Stimulated activated CD4-positive, alpha-beta T cell treated with anti-CD3 and anti-CD28 coated beads, Interleukin-12 subunit alpha, Interleukin-12 subunit beta, amount 100 ng/mL, for 4 hours (primary cell): Measurements from ENCODE around the gene KIAA1549.

Experiments used
- DNase-seq: peaks from one replicate; pipeline ENCODE4 v3.0.0-alpha.2; 2020

Gene KIAA1549

GRCh38 chr7:138903186-138903820 lies 77.9 kb downstream of the KIAA1549 start:
- peak; percentile 42 for DNase-seq

GRCh38 chr7:138902161-138902560 lies 79.0 kb downstream of the KIAA1549 start:
- no peak for DNase-seq

- DNase-seq: no peak
Observed at GRCh38 chr7:138900035-138900828, 81.0 kb downstream of the KIAA1549 start.

- DNase-seq: no peak
Observed at GRCh38 chr7:138898802-138899201, 82.4 kb downstream of the KIAA1549 start.

- no peak for DNase-seq
Observed at GRCh38 chr7:138898255-138898654, 82.9 kb downstream of the KIAA1549 start.

GRCh38 chr7:138895679-138896078 lies 85.5 kb downstream of the KIAA1549 start:
- no peak for DNase-seq

- DNase-seq: no peak
Observed at GRCh38 chr7:138893258-138893657, 87.9 kb downstream of the KIAA1549 start.

GRCh38 chr7:138892812-138893211 lies 88.4 kb downstream of the KIAA1549 start:
- no peak for DNase-seq

- DNase-seq: no peak
Observed at GRCh38 chr7:138892006-138892630, 89.1 kb downstream of the KIAA1549 start.

- no peak for DNase-seq
Observed at GRCh38 chr7:138891446-138891810, 89.8 kb downstream of the KIAA1549 start.

- no peak for DNase-seq
Observed at GRCh38 chr7:138890499-138891445, 90.4 kb downstream of the KIAA1549 start.

GRCh38 chr7:138889582-138890498 lies 91.3 kb downstream of the KIAA1549 start:
- DNase-seq: no peak

- DNase-seq: no peak
Observed at GRCh38 chr7:138887872-138888656, 93.1 kb downstream of the KIAA1549 start.

- DNase-seq: no peak
Observed at GRCh38 chr7:138887085-138887710, 94.0 kb downstream of the KIAA1549 start.

- DNase-seq: no peak
Observed at GRCh38 chr7:138886501-138886917, 94.7 kb downstream of the KIAA1549 start.

- DNase-seq: no peak
Observed at GRCh38 chr7:138885383-138886147, 95.6 kb downstream of the KIAA1549 start.

- no peak for DNase-seq
Observed at GRCh38 chr7:138882249-138882648, 98.9 kb downstream of the KIAA1549 start.

- no peak for DNase-seq
Observed at GRCh38 chr7:138881579-138882188, 99.5 kb downstream of the KIAA1549 start.
